Middle frontal gyrus (tissue), 1 donor: ENCODE results near the gene RASAL2.
"Not testable (repeated sequence)": the region's sequence is repeated elsewhere in the genome, so short reads cannot be mapped to it uniquely, and the experiment has no call there.

ENCODE experiments used
- DNase-seq: peaks from one replicate; pipeline ENCODE4 v3.0.0-alpha.2; 2015; ENCODE audit warnings: low spot score; ENCODE audit errors: extremely low spot score

Gene RASAL2

GRCh38 chr1:178071811-178072210 is 22.1 kb upstream of the RASAL2 start:
- DNase-seq: no peak

GRCh38 chr1:178072326-178072725 is 21.6 kb upstream of the RASAL2 start:
- DNase-seq: no peak

- DNase-seq: no peak
Observed at GRCh38 chr1:178075333-178075732, 18.6 kb upstream of the RASAL2 start.

- no peak for DNase-seq
Observed at GRCh38 chr1:178076607-178077006, 17.3 kb upstream of the RASAL2 start.

GRCh38 chr1:178077917-178078316 is 16.0 kb upstream of the RASAL2 start:
- no peak for DNase-seq

- DNase-seq: no peak
Observed at GRCh38 chr1:178086294-178086693, 7.6 kb upstream of the RASAL2 start.

- no peak for DNase-seq
Observed at GRCh38 chr1:178086766-178087165, 7.1 kb upstream of the RASAL2 start.

- no peak for DNase-seq
Observed at GRCh38 chr1:178088651-178089050, 5.3 kb upstream of the RASAL2 start.

- not testable (repeated sequence) for DNase-seq
Observed at GRCh38 chr1:178091454-178091853, 2.5 kb upstream of the RASAL2 start.

- no peak for DNase-seq
Observed at GRCh38 chr1:178091986-178092745, 1.7 kb upstream of the RASAL2 start.

- no peak for DNase-seq
Observed at GRCh38 chr1:178092878-178093493, 918 bp upstream of the RASAL2 start.

- DNase-seq: peak; percentile 87
Observed at GRCh38 chr1:178093494-178093950, 382 bp upstream of the RASAL2 start.

GRCh38 chr1:178094739-178095645 is 1.1 kb downstream of the RASAL2 start:
- no peak for DNase-seq

- DNase-seq: no peak
Observed at GRCh38 chr1:178096421-178096820, 2.5 kb downstream of the RASAL2 start.

- no peak for DNase-seq
Observed at GRCh38 chr1:178098262-178098661, 4.4 kb downstream of the RASAL2 start.

- no peak for DNase-seq
Observed at GRCh38 chr1:178101266-178101630, 7.3 kb downstream of the RASAL2 start.

GRCh38 chr1:178101654-178102053 is 7.8 kb downstream of the RASAL2 start:
- DNase-seq: no peak

- no peak for DNase-seq
Observed at GRCh38 chr1:178102218-178102617, 8.3 kb downstream of the RASAL2 start.

- DNase-seq: no peak
Observed at GRCh38 chr1:178107823-178108222, 13.9 kb downstream of the RASAL2 start.

GRCh38 chr1:178109348-178110143 is 15.6 kb downstream of the RASAL2 start:
- no peak for DNase-seq

GRCh38 chr1:178115260-178115659 is 21.4 kb downstream of the RASAL2 start:
- DNase-seq: no peak
